Panc1 (cell line): ENCODE data around the gene BAD. TPM values are rescaled to one million over a fixed set of nuclear protein-coding genes. Genes with fewer than 3 reads are reported as not detected.

Experiments used
- ATAC-seq: fragments of 200-7000 bp; cut with Tn5 transposase; 2 replicates; pipeline ENCODE4 v1.9.1; 2020; ENCODE audit warnings: mild to moderate bottlenecking, moderate library complexity
- BruUV-seq: library from RNA; stranded (reverse); fragments of 400-500 nt; replicated peaks from 2 replicates; lab custom pipeline; 2021; lab: Mats Ljungman, UMichigan
- CTCF ChIA-PET: fragments of 300-600 bp; sonication (Branson Sonifier 250); formaldehyde crosslinking; loops from one replicate; lab custom pipeline; 2022; ENCODE audit warnings: antibody characterized with exemption; lab: Charles Lee
- POLR2A ChIA-PET: fragments of 300-600 bp; sonication (Branson Sonifier 250); formaldehyde crosslinking; loops from one replicate; lab custom pipeline; 2022; ENCODE audit warnings: antibody characterized with exemption; lab: Charles Lee
- DNase-seq: peaks from one replicate; pipeline ENCODE4 v3.0.0-alpha.2; 2010; ENCODE audit warnings: low read depth, low spot score
- H3K27ac ChIP-seq: 2 replicates; pipeline ENCODE4 v1.5.1; 2011; ENCODE audit warnings: mild to moderate bottlenecking, low read length, inconsistent platforms
- H3K27me3 ChIP-seq: fragments of 200-500 bp; sonication (Bioruptor generic); 2 replicates; pipeline ENCODE4 v1.6.0; 2014; ENCODE audit warnings: low read length, inconsistent platforms; ENCODE audit not compliant: control insufficient read depth, insufficient read depth
- H3K36me3 ChIP-seq: fragments of 200-500 bp; sonication (Bioruptor generic); 2 replicates; pipeline ENCODE4 v1.5.1; 2014; ENCODE audit warnings: inconsistent platforms, mild to moderate bottlenecking, low read length, moderate library complexity; ENCODE audit not compliant: control insufficient read depth, insufficient read depth
- H3K4me1 ChIP-seq: 2 replicates; pipeline ENCODE4 v1.5.1; 2011; ENCODE audit warnings: inconsistent platforms, mild to moderate bottlenecking, low read length, moderate library complexity; ENCODE audit not compliant: control insufficient read depth, insufficient read depth
- H3K4me3 ChIP-seq, 2 experiments: 2 replicates each; pipeline ENCODE4 v1.5.1; 2011 to 2012; ENCODE audit warnings: low read depth in 2 of 2, low read length in 2 of 2, mild to moderate bottlenecking in 2 of 2, inconsistent platforms in 1 of 2, moderate library complexity in 1 of 2
- H3K9me3 ChIP-seq: fragments of 200-500 bp; sonication (Bioruptor generic); 2 replicates; pipeline ENCODE4 v1.5.1; 2014; ENCODE audit warnings: low read depth, mild to moderate bottlenecking, inconsistent platforms, low read length, moderate library complexity; ENCODE audit not compliant: control insufficient read depth, insufficient read depth
- CTCF ChIP-seq: fragments of 450-650 bp; IDR thresholded peaks from 2 replicates; pipeline ENCODE4 v1.5.1; 2017; ENCODE audit warnings: mild to moderate bottlenecking
- POLR2AphosphoS5 ChIP-seq: IDR thresholded peaks from 2 replicates; pipeline ENCODE4 v1.6.1; 2012; ENCODE audit warnings: mild to moderate bottlenecking, low read depth, low read length, moderate library complexity
- SIN3A ChIP-seq: IDR thresholded peaks from 2 replicates; pipeline ENCODE4 v1.6.1; 2012; ENCODE audit warnings: low read depth, mild to moderate bottlenecking, low read length, moderate library complexity, borderline replicate concordance; ENCODE audit not compliant: insufficient read depth
- TCF7L2 ChIP-seq: IDR thresholded peaks from 2 replicates; pipeline ENCODE4 v1.6.1; 2011; ENCODE audit warnings: mild to moderate bottlenecking, low read depth, low read length, inconsistent platforms
- in situ Hi-C: cut with HindIII; loops from 2 replicates; pipeline ENCODE4 v1.10.0; 2016; ENCODE audit warnings: low sequenced_read_pairs, low pct_unique_long_range_greater_than_20kb
- intact Hi-C: fragments of 100-400 bp; cut with micrococcal nuclease; formaldehyde crosslinking; loops from one replicate; pipeline ENCODE4 v1.10.0; 2022; ENCODE audit not compliant: unreplicated experiment
- total RNA-seq: library from RNA; stranded (reverse); gene quantifications from one replicate; pipeline ENCODE4 v1.2.1, GENCODE V29; 2021; ENCODE audit not compliant: unreplicated experiment
- TF ChIP-seq, protein P1 (sequence below), 2 experiments: IDR thresholded peaks; 2 replicates each; pipeline ENCODE4 v1.6.1; 2011 to 2012; ENCODE audit warnings: low read depth in 2 of 2, control low read depth in 1 of 2, low read length in 1 of 2, mild to moderate bottlenecking in 1 of 2, moderate library complexity in 1 of 2; ENCODE audit not compliant: insufficient read depth in 1 of 2

BAD gene
- total RNA-seq, 1 experiment from 2014 or later: 77.7 TPM

DNA sequence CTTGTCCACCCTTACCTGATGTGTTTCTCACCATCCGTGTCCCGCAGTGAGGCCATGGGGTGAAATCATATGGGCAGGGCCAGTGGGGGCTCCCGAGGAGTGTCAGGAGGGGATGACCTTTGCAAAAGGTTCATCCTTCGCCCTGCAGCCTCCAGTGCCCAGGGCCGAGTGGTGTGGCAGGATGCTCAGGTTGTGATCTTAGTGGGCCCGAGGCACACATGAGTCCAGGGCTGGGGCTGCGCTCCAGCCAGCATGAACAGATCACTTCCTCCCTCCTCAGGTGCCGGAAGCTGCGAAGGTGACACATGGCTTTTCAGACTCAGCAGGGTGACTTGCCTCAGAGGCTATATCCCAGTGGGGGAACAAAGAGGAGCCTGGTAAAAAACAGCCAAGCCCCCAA, 46.4 kb downstream of the BAD start:
- Histone ChIP-seq H3K4me3 (no peak overlapping the region), H3K27ac (no peak overlapping the region), H3K36me3 (no peaks in the 10 kb centered on the region; the same call in 1 of the 2 replicates), H3K4me1 (peaks cover 22% of the 10 kb centered on the region), H3K9me3 (no peaks in the 10 kb centered on the region), H3K27me3 (no peaks in the 10 kb centered on the region)
- in situ Hi-C loops: no loop called here
- ATAC-seq (no peak), DNase-seq (no peak)
- TF ChIP-seq SIN3A (no peak), CTCF (no peak), POLR2AphosphoS5 (no peak), TCF7L2 (no peak)
- BruUV-seq: no TSS peak
- ChIA-PET POLR2A (no interaction called here), CTCF (interaction anchor here (0.7 kb wide), 1 partner anchor 14 kb away, joined by 3 read pairs; the partner anchor contains the start of gene PLCB3)
- intact Hi-C loops: no loop called here

- no TSS peak for BruUV-seq
- in situ Hi-C loops (no loop called here), intact Hi-C loops (no loop called here)
- Histone ChIP-seq H3K27me3 (no peaks in the 10 kb centered on the region), H3K9me3 (no peaks in the 10 kb centered on the region), H3K27ac (no peak overlapping the region), H3K4me3 (no peak overlapping the region), H3K4me1 (peaks cover 25% of the 10 kb centered on the region), H3K36me3 (no peaks in the 10 kb centered on the region; the same call in 1 of the 2 replicates)
- DNase-seq (no peak), ATAC-seq (no peak)
- CTCF ChIA-PET: no interaction called here
- TF ChIP-seq TCF7L2 (no peak), POLR2AphosphoS5 (no peak), SIN3A (no peak), CTCF (no peak)
- TF ChIP-seq, protein P1, sequence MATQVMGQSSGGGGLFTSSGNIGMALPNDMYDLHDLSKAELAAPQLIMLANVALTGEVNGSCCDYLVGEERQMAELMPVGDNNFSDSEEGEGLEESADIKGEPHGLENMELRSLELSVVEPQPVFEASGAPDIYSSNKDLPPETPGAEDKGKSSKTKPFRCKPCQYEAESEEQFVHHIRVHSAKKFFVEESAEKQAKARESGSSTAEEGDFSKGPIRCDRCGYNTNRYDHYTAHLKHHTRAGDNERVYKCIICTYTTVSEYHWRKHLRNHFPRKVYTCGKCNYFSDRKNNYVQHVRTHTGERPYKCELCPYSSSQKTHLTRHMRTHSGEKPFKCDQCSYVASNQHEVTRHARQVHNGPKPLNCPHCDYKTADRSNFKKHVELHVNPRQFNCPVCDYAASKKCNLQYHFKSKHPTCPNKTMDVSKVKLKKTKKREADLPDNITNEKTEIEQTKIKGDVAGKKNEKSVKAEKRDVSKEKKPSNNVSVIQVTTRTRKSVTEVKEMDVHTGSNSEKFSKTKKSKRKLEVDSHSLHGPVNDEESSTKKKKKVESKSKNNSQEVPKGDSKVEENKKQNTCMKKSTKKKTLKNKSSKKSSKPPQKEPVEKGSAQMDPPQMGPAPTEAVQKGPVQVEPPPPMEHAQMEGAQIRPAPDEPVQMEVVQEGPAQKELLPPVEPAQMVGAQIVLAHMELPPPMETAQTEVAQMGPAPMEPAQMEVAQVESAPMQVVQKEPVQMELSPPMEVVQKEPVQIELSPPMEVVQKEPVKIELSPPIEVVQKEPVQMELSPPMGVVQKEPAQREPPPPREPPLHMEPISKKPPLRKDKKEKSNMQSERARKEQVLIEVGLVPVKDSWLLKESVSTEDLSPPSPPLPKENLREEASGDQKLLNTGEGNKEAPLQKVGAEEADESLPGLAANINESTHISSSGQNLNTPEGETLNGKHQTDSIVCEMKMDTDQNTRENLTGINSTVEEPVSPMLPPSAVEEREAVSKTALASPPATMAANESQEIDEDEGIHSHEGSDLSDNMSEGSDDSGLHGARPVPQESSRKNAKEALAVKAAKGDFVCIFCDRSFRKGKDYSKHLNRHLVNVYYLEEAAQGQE (IDR thresholded peaks at IDR 0.05; ENCODE audit: insufficient read depth in 1 of 2, low read depth in 2 of 2, low read length in 1 of 2): no peak
- POLR2A ChIA-PET: no interaction called here
Observed at GRCh38 chr11:64237484-64237951, 46.9 kb downstream of the BAD start.
